OCI-LY7 (cell line): Measurements from ENCODE around the gene KRT86.

Experiments used
- CTCF ChIP-seq: fragments of 200-600 bp; sonication (generic); conservative IDR thresholded peaks from 2 replicates; pipeline ENCODE4 v1.5.1; 2014; ENCODE audit warnings: mild to moderate bottlenecking, antibody characterized with exemption, low read length, moderate library complexity, mixed read lengths
- EZH2phosphoT487 ChIP-seq: fragments of 200-600 bp; sonication (generic); IDR thresholded peaks from 2 replicates; pipeline ENCODE4 v1.6.1; 2018; ENCODE audit warnings: low read depth, borderline replicate concordance, mild to moderate bottlenecking, mixed run types, antibody characterized with exemption, low read length, moderate library complexity, mixed read lengths

DNA sequence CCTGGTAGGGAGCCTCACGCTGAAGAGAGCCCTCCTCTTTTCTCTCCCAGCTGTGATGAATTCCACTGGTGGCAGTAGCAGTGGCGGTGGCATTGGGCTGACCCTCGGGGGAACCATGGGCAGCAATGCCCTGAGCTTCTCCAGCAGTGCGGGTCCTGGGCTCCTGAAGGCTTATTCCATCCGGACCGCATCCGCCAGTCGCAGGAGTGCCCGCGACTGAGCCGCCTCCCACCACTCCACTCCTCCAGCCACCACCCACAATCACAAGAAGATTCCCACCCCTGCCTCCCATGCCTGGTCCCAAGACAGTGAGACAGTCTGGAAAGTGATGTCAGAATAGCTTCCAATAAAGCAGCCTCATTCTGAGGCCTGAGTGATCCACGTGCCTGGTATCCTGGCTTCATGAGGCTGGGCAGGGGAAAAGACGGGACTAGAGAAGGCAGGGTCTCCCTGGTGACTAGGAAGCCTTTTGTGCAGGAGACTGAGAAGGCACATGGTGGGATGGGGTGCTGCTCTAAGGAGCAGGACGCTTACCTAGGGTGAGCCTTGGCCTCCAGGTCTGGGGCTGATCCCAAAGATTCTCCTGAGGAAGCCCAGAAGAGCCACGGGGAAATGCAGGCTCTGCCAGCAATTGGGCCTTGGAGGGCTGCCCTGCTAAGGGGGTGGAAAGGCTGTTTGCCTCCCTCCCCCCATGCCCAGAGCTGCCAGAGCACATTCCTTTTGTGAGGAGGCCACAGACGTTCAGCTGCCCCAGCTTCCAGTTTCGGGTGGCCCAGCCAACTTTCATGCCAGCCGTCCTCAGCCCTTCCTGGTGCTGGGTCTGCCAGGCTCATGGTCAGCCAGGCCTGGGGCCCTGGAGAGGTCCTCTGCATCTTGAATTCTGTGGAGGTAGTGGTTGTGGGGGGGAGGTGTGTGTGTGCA lies 25.6 kb upstream of the KRT86 start:
- TF ChIP-seq CTCF (no peak), EZH2phosphoT487 (no peak)
